ENCODE results near the gene CDKAL1.

- TF ChIP-seq EZH2 (IDR thresholded peaks at IDR 0.05) (no peak), CTCF (IDR thresholded peaks at IDR 0.05) (no peak), EZH2phosphoT487 (IDR thresholded peaks at IDR 0.05) (no peak)
Measured at GRCh38 chr6:20664250-20664649, 130.0 kb downstream of the CDKAL1 start.

Measured in neural progenitor cell (in vitro differentiated cells).